Right lobe of liver (tissue), 4 donors: ENCODE data around the gene OR10A5.

Experiments
- CTCF ChIP-seq, 4 donors: fragments of 200-600 bp in 3 of 4; fragments of 450-650 bp in 1 of 4; IDR thresholded peaks; one replicate each; pipeline versions ENCODE4 v1.5.1 to v1.8.0; 2016 to 2022; ENCODE audit warnings: antibody characterized with exemption in 4 of 4, mild to moderate bottlenecking in 2 of 4
- POLR2A ChIP-seq: fragments of 450-650 bp; IDR thresholded peaks from one replicate; pipeline ENCODE4 v1.6.1; 2017; ENCODE audit warnings: antibody characterized with exemption, mild to moderate bottlenecking
- donor health status: DM: no; HTN: no; CAD: no.
- donor health status: DM: no; HTN: no; CAD: no.
- donor health status: DM: no; HTN: yes; CAD: no.

GRCh38 chr11:6876914-6877313, 31.4 kb downstream of the OR10A5 start:
- no peak for TF ChIP-seq CTCF (IDR thresholded peaks at IDR 0.05)
- TF ChIP-seq POLR2A, result no peak
